HG03060 (cell line): Measurements from ENCODE around the gene NCKIPSD.

Experiments used
- ATAC-seq: cut with Tn5 transposase; IDR thresholded peaks from one replicate; pipeline ENCODE4 v1.9.1; 2021; ENCODE audit warnings: low read depth, moderate number of reproducible peaks; ENCODE audit not compliant: unreplicated experiment

The NCKIPSD gene

DNA sequence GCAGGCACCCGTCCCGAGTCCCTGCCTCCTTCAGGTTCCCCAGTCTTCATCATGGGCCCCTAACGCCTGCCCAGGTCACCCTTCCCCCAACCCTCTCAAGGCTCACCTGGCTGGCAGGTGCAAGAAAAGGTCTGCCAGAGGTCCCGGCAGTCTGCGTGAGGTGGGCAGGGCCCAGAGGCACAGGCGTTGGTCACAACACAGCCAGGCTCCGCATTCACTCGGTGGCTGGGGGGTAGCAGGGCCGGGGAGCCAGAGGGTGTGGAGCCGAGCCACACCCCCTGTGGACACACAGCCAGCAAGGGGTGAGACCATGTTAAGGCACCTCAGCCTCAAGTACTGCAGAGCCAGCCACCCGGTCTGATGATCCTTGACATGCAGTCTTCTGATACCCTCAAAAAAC, 33.9 kb downstream of the NCKIPSD start:
- ATAC-seq = no peak

DNA sequence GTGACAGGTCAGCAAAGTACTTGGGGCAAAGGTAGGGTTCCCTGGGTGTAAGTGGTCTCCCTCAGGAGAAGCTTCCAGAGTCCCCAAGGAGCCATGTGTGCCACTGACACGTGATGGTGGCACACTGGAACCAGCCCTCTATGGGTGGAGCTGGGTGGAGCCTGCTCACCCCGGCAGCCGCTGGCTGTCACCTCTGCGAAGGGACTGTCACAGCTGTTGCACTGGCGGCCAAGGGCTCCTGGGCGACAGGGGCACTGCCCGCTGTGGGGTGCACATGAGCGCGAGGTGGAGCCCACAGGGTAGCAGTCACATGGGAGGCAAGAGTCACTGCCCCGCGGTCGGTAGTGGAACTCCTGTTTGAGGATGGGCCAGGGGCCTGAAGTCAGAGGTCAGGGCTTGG, 35.0 kb downstream of the NCKIPSD start:
- ATAC-seq = no peak

DNA sequence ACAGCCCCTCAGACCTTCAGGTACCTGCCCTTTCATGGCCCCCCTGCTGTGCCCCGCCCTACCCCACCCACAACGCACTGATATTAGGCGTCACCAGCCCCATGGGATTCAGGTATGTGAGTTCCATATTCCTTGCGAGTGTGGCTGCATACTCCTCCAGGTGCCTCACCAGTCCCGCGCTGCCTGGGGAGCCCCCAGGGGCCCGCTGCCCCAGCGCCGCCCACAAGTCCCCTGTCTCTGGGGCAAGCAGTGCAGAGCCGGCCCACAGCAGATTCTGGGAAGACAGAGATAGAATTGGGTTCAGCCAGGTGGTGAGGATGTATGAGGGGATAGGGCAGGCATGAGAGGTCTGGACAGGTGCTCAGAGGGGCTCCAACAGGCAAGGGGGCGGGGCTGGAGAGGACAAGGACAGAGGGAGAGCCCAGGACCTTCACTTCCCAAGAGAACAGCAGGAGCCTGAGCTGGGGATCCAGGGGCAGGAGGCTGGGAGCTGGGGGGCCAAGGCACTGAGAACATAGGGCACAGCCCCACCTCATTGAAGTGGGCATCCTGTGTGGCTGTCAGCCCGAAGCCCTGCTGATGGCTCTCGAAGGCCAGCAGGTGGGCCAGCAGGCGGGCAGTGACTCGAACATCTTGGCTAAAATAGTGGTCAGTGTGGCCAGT, 37.4 kb downstream of the NCKIPSD start:
- ATAC-seq = no peak

GRCh38 chr3:48647714-48648113, 38.0 kb downstream of the NCKIPSD start:
- ATAC-seq = no peak

DNA sequence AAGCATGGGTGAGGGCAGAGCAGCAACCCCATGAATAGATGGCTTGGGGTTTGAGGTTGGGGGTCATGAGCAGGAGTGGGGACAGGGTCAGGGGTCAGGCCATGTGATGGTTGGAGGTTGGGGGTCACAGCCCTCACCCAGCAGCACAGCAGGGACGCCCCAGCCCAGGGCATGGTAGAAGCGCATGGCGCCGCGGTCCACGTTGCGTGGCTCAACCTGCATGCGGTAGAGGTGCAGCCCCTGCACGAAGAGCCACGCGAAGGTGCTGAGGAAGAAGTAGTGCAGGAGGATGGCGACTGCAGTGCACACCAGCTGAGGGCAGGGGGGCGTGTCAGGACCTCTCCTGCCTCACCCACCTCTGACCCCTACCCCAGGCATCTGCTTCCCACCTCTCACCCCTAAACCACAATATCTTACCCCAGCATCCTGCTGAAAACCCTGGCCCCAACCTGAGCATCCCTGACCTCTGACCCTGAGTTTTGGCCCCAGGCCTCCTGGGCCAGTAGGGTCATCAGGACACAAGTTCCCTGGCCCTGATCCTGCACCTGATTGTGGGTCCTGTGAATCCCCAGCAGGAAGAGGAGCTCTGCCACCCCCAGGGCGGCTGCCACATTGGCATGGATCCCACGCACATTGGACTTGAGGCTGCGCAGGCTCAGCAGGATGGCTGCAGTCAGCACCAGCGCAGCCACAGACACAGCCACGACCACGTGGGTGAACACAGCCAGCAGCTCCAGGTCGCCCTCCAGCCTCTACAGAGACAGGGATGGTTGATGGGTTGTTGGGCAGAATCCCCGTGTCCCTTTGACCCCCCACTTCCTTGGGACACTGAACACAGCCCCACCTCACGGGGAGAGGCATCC, 40.6 kb downstream of the NCKIPSD start:
- no peak for ATAC-seq

DNA sequence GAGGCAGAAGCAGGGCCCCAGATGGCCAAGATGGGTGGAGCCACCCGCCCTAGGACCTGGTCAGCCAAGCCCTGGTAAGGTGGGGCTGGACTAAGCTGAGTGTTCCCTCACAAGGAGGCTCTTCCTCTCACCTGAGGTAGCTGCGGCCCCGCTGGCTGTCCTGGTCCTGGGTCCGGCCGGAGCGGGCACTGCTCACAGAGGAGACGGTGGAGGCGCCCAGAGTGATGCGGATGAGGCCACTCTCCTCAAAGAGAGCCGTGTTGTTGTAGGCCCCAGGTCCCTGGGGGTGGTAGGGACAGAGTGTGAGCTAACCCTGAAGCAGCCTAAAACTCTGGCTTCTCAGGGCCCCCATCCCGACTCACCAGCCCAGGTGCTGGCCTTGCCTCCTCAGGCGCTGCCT, 43.1 kb downstream of the NCKIPSD start:
- no peak for ATAC-seq

GRCh38 chr3:48641396-48641795, 44.3 kb downstream of the NCKIPSD start:
- ATAC-seq = no peak

DNA sequence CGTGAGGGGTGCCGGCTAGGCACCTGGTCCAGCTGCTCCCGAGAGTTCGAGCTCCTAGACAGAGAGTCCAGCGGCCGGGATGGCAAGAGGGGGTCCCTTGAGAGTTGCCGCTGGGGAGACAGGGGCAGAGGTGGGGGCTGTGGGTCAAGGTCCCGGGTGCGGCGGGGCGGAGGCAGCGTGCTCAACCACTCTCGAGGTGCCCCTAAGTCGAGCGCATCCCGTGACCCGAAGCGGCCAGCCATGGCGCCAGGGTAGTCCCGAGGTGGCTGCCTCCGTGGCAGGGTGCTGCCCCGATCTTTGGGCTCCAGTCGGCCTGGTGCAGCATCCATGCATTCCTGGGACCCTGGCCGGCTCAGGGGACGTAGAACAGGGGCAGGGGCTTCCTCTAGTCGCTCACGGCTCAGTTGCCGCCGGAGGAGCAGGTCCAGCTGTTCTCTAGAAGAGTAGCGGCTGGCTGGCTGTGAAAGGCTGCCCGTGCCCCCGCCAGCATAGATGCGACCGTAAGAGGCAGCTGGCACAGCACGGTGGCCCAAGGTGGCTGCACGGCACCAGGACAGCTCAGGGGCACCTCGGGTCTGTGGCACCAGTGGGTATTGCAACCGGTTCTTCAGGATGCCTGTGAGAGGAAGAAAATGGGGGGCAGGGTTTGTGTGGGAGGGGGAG, 45.6 kb downstream of the NCKIPSD start:
- ATAC-seq = no peak

- ATAC-seq = no peak
Observed at GRCh38 chr3:48637305-48637704, 48.4 kb downstream of the NCKIPSD start.

- ATAC-seq = no peak
Observed at GRCh38 chr3:48636149-48636655, 49.5 kb downstream of the NCKIPSD start.

DNA sequence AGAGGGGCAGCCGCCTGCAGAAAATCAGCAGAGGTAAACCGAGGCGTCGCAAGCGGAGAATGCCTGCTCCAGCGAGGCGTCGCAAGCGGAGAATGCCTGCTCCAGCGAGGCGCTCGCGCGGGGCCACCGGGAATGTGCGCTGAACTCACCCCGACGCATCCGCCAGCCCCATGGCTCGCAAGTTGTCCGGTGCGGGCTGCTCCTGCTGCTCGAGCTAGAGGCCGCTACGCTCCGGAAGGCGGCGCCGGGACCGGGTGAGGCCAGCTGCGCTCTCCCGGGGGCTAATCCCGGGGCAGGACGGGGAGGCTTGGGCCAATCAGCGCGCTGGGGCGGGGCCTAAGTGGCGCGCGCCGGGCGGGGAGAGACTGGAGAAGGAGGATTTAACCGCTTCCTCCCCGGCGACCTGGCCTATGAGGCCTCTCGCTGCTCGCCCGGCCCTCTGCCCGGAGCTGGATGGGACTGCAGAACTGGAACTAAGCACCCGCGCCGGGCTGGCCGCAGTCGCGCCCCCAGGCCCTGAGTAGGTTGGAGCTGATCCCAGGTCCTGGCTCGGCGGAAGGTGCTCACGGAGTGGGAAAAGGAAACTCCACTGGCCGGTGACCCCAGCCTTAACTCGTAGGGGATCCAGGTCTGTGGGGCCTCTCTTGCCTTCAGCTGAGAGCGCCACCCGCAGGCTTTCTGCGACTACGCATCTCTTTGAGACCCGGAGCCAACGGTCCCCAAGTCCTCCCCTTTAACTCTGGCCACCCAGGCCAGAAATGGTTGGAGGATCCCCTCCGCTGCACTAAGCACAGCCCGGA, 50.3 kb downstream of the NCKIPSD start, which contains the start of gene SLC26A6:
SLC26A6 (minus strand) TSS at position 240 of the 800 bp plus-strand sequence; CDS start at position 172, 68 bp downstream.
- peak; percentile 67 for ATAC-seq

- no peak for ATAC-seq
Observed at GRCh38 chr3:48634661-48635221, 51.0 kb downstream of the NCKIPSD start.

DNA sequence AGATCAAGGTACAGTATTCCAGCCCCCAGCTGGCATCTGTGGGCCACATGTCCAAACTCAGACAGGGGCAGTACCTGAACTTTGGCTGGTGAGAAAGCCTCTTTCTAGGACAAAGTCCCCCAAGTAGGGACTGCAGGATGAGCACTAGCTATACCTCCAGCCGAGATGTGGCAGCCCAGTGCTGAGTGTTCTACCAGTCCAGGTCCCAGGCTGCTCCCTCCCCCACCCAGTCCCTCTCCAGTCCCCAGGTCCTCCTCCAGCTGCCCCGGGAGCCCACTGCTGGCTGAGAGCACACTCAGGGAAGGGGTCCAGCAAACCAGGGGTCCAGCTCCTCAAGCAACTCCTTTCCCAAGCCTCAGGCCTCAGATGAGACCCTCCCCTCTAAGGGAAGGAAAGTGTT, 52.0 kb downstream of the NCKIPSD start:
- ATAC-seq = no peak

DNA sequence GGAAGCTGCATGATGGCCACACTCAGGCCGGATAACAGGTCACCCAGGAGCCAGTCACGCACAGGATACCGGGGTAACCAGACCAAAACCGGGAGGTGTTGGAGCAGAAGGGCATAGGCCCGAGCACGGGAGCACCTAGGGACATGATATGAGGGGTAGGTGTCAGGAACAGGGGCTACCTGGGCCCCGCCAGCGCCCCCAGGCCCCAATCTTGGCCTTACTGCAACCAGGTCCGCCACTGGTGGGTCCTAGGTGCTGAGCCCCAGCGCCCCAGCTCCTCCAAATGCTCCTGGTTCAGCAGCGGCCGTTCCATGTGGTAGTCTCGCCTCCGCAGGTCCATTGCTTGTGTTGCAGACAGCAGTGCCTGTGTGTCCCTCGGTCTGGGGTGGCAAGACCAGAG, 52.5 kb downstream of the NCKIPSD start:
- ATAC-seq = no peak

DNA sequence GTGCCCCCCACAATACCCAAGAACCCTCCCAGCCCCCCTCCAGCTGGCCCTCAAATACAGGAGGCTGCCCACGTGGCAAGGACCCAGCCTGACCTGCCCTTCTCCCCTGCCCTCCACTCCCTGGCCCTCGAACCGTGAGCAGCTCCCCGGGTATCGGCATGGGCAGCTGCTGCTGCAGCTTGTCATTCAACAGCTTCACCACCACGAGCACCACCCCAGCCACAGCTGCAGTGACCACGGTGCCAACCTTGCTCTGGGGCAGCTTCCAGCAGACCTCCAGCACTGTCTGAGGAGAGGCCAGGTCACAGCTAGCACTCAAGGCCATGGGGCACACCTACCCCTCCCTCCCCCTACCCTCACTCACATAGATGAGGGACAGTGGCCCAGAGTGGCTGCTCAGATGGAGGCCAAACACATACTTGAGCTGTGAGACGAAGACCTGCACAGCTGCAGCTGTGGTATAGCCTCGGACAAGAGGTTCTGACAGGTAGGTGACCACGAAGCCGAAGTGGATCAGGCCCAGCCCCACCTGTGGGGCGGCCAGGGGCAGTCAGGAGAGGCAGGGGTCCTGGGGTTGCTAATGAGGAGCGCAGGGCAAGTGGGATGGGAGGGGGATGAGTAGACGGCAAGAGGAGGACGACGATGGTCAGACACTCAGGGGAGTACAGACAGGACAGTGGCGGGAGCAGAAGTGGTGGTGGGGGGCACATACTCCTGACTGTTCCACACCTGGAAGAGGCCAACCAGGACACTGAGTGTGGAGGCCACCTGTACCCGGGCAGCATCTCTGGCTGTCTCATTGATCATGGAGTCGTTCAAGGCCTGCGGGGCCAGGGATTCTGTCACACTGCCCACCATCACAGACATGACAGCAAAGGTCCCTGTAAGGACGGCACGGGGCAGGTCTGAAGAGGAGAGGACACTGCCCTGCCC, 53.9 kb downstream of the NCKIPSD start:
- ATAC-seq = no peak

DNA sequence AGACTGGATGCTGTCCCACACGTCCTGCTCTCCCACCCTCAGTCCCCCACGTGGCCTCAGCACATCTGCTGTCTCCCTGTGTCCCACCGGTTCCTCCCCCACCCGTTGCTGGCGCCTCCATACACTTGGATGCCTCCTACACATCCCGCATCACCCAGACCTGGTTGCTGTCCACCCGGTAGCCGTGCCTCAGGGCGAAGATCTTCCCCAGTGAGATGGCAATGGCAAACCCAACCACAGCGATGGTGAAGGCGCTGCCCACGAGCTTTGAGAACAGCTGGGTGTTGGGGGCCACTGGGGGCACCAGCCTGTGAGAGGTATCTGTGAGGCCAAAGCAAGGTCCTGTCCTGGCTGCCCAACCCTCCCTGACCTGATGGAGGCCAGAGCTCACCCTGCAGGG, 54.9 kb downstream of the NCKIPSD start:
- no peak for ATAC-seq

DNA sequence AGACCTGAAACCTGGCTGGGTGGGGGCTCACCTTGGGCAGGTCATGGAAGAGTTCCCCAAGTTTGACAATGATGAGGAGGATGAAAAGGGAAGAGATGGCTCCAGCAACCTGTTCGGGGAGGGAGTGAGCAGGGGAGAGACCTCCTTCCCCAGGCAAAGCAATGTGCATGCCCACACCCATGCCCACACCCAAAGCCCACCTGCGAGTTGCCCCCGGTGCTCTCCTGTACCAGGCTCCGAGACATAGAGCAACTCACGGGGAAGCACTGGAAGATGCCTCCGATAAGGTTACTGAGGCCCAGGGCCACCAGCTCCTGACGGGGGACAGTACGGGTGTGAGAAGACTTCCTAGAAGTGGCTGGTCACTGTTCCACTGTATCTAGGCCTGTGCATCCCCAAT, 55.3 kb downstream of the NCKIPSD start:
- no peak for ATAC-seq

- no peak for ATAC-seq
Observed at GRCh38 chr3:48629894-48630293, 55.8 kb downstream of the NCKIPSD start.
